HEK293T (cell line): Measurements from ENCODE around the gene NUBPL.

Source experiments
- CTCF ChIA-PET: fragments of 350-600 bp; formaldehyde crosslinking; extraction: SDS; loops from one replicate; lab custom pipeline; 2021; ENCODE audit warnings: antibody characterized with exemption, inconsistent platforms; lab: Yijun Ruan, JAX
- POLR2A ChIA-PET: fragments of 350-600 bp; formaldehyde crosslinking; extraction: SDS; loops from one replicate; lab custom pipeline; 2020; ENCODE audit warnings: antibody characterized with exemption, inconsistent platforms; lab: Yijun Ruan, JAX
- DNase-seq: peaks from one replicate; pipeline ENCODE4 v3.0.0; 2012; ENCODE audit warnings: mixed read lengths; ENCODE audit errors: extremely low spot score
- ARNT ChIP-seq: fragments of 450-650 bp; IDR thresholded peaks from 2 replicates; pipeline ENCODE4 v1.6.1; 2017; ENCODE audit warnings: mild to moderate bottlenecking
- BHLHE40 ChIP-seq: fragments of 450-650 bp; IDR thresholded peaks from 2 replicates; pipeline ENCODE4 v1.6.1; 2016; ENCODE audit warnings: mild to moderate bottlenecking, moderate library complexity, borderline replicate concordance
- CTBP1 ChIP-seq: fragments of 450-650 bp; IDR thresholded peaks from 2 replicates; pipeline ENCODE4 v1.6.1; 2016; ENCODE audit warnings: borderline replicate concordance
- ELF4 ChIP-seq: fragments of 450-650 bp; IDR thresholded peaks from 2 replicates; pipeline ENCODE4 v1.6.1; 2017; ENCODE audit warnings: antibody characterized with exemption
- FOXA1 ChIP-seq: fragments of 450-650 bp; IDR thresholded peaks from 2 replicates; pipeline ENCODE4 v1.6.1; 2016; ENCODE audit warnings: mild to moderate bottlenecking
- FOXK2 ChIP-seq: fragments of 450-650 bp; IDR thresholded peaks from 2 replicates; pipeline ENCODE4 v1.6.1; 2016; ENCODE audit warnings: mild to moderate bottlenecking
- FOXM1 ChIP-seq: fragments of 450-650 bp; IDR thresholded peaks from 2 replicates; pipeline ENCODE4 v1.6.1; 2017; ENCODE audit warnings: mild to moderate bottlenecking, borderline replicate concordance
- HDGF ChIP-seq: fragments of 450-650 bp; IDR thresholded peaks from 2 replicates; pipeline ENCODE4 v1.6.1; 2017; ENCODE audit warnings: antibody characterized with exemption, borderline replicate concordance
- L3MBTL2 ChIP-seq: fragments of 450-650 bp; conservative IDR thresholded peaks from 2 replicates; pipeline ENCODE4 v1.6.1; 2016; ENCODE audit warnings: mild to moderate bottlenecking
- LEF1 ChIP-seq: fragments of 450-650 bp; IDR thresholded peaks from 2 replicates; pipeline ENCODE4 v1.6.1; 2017; ENCODE audit warnings: mild to moderate bottlenecking, borderline replicate concordance
- NFRKB ChIP-seq: fragments of 450-650 bp; IDR thresholded peaks from 2 replicates; pipeline ENCODE4 v1.6.1; 2016; ENCODE audit warnings: mild to moderate bottlenecking, moderate library complexity
- SP1 ChIP-seq: fragments of 450-650 bp; IDR thresholded peaks from 2 replicates; pipeline ENCODE4 v1.6.1; 2017
- SUZ12 ChIP-seq: fragments of 450-650 bp; IDR thresholded peaks from 2 replicates; pipeline ENCODE4 v1.6.1; 2016; ENCODE audit warnings: mild to moderate bottlenecking
- TARDBP ChIP-seq: fragments of 450-650 bp; IDR thresholded peaks from 2 replicates; pipeline ENCODE4 v1.6.1; 2016
- ZNF384 ChIP-seq: fragments of 450-650 bp; IDR thresholded peaks from 2 replicates; pipeline ENCODE4 v1.6.1; 2016
- TF ChIP-seq, protein P1 (sequence below): fragments of 450-650 bp; IDR thresholded peaks from 2 replicates; pipeline ENCODE4 v1.6.1; 2016

Gene NUBPL

DNA sequence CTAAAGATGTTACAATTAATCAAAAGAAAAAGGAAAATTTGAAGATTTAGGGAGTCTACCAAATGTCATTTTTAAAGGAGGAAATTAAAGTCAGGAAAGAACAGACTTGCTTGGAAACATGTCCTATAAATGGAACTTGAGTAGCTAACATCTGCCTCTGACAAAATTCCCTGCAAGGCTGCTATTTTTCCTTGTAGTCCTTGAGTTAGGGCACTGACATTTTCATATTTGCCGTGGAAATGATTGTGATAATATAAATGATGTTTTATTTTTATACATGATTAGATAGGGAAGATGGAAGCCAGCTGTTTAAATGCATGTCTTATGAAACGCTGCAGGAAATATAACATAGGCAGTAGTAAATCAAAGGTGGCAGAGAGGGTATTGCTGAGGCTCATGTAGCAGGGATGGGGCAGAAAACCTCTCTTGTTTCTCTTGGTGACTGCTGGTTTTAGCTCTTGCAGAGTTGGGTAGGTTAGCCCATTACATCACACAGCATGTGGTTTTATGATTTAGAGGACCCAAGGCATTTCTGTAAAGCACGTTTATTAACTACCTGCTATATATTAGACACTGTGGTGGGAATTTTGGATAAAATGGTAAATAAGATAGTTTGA lies 21.7 kb downstream of the NUBPL start:
- DNase-seq = no peak
- CTCF ChIA-PET = no interaction called here
- TF ChIP-seq CTBP1 (no peak), FOXM1 (no peak), ELF4 (no peak), LEF1 (no peak), SUZ12 (no peak), BHLHE40 (no peak), FOXK2 (no peak), SP1 (no peak), ZNF384 (no peak), FOXA1 (no peak), TARDBP (no peak), HDGF (no peak), L3MBTL2 (no peak), ARNT (no peak)
- TF ChIP-seq, protein P1, sequence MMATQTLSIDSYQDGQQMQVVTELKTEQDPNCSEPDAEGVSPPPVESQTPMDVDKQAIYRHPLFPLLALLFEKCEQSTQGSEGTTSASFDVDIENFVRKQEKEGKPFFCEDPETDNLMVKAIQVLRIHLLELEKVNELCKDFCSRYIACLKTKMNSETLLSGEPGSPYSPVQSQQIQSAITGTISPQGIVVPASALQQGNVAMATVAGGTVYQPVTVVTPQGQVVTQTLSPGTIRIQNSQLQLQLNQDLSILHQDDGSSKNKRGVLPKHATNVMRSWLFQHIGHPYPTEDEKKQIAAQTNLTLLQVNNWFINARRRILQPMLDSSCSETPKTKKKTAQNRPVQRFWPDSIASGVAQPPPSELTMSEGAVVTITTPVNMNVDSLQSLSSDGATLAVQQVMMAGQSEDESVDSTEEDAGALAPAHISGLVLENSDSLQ = no peak
- POLR2A ChIA-PET = no interaction called here

DNA sequence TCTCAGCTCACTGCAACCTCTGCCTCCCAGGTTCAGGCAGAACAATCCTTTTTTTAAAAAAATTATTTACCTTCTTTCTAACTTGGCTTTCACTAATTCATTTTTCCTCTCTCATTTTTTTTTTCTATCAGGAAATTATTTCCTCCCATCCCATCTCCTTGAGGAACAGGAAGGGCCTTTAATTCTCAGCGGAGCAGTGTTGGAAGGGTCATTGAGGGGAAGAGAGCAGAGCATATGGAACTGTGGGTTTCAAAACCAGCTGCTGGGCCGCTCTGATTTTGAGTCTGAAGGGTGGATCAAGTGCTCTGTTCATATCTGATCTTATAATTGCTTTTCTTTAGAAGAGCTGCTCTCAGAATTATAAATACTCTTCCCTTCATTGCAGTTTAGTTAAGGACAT lies 29.0 kb downstream of the NUBPL start:
- no peak for DNase-seq
- ChIA-PET POLR2A (no interaction called here), CTCF (interaction anchor here (0.6 kb wide), 1 partner anchor 151 kb away, joined by 3 read pairs; no protein-coding TSS in a partner anchor)
- TF ChIP-seq CTBP1 = no peak

DNA sequence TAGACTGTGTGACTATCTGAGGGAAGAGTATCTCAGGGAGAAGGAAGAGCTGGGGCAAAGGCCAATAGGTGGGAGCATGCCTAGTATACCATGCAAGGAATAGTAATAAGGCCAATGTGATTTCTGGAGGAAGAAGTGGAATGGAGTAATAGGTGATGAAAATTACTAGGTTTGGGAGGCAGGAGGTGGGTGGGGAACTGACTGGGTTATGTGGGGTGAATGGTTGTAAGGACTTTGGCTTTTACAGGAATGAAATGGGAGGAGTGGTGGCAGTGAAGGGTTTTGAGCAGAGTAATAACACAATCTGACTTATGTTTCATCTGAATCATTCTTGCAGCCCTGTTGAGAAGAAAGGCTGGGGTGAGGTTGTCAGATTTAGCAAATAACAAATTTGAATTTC lies 30.9 kb downstream of the NUBPL start:
- CTCF ChIA-PET = no interaction called here
- TF ChIP-seq, protein P1 = no peak
- TF ChIP-seq CTBP1 (no peak), ZNF384 (no peak), ELF4 (no peak), BHLHE40 (no peak)
- POLR2A ChIA-PET = no interaction called here
- DNase-seq = no peak

DNA sequence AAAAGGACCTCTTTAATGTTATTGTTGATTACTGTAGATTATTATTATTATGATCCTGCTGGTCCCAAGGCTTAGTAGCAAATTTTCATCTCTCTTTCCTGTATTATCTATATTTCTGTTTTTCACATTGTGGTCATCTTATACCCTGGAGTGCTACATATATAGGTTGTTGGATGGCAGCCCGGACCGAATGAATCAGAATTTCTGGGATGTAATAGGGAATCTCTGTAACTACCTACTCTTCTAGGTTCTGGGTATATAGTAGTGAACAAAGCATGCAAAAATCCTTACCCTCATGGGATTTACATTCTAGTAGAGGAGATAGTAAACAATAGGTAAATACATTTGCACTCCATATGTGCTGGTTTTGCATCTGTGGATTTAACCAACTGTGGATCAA lies 31.4 kb downstream of the NUBPL start:
- POLR2A ChIA-PET = no interaction called here
- CTCF ChIA-PET = no interaction called here
- DNase-seq = no peak
- TF ChIP-seq SUZ12 = no peak
- no peak for TF ChIP-seq TARDBP
- no peak for TF ChIP-seq CTBP1
- no peak for TF ChIP-seq LEF1
- no peak for TF ChIP-seq FOXK2
- no peak for TF ChIP-seq FOXM1
- no peak for TF ChIP-seq SP1
- TF ChIP-seq, protein P1 = no peak
- TF ChIP-seq ARNT = no peak
- no peak for TF ChIP-seq FOXA1

DNA sequence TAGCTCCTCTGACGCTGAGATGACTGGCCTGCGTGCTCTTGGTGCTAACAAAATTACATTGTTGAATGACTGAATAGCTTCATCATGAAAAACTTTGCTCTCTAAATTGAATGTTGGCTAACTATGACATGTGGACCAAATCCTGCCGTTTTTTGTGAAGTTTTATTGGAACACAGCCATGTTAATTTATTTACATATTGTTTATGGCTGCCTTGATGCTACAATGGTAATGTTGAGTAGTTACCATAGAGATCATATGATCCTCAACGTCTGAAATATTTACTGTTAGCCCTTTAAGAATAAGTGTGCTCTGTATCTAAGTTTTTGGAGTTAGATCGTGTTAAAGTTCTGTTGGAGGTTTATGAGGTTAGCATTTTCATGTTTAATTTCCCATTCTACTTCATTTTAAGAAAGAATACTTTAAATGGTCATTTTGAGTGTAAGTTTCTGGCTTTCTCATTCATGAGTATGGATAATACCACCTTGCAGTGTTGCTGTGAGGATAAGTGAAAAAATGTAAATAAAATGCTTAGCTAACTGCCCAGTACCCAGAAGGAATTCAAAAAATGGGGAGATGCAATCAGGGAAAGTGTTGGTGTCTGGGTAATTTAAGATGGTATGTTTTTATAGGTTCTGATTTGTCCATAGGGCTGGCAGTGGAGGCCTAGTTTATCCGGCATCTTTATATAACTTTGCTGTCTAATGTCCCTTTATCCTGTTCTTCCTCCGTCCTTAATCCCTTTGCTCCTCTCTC lies 35.3 kb downstream of the NUBPL start:
- no peak for DNase-seq
- CTCF ChIA-PET = no interaction called here
- POLR2A ChIA-PET = no interaction called here
- TF ChIP-seq TARDBP (no peak), CTBP1 (no peak), NFRKB (no peak), FOXA1 (no peak), LEF1 (no peak), SP1 (no peak), FOXM1 (no peak), L3MBTL2 (no peak), ELF4 (no peak)
- TF ChIP-seq, protein P1 = no peak

DNA sequence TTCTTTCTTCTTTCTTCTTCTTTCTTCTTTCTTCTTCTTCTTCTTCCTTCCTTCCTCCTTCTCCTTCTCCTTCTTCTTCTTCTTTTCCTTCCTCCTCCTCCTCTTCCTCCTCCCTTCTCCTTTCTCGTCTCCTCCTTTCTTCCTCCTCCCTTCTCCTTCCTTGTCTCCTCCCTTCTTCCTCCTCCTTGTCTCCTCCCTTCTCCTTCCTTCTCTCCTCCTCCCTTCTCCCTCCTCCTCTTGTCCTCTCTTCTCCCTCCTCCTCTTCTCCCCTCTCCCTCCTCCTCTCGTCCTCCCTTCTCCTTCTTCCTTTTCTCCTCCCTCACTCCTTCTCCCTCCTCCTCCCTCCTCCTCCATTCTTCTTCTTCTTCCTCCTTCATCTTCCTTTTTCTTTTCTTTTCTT lies 44.5 kb downstream of the NUBPL start:
- no peak for DNase-seq
- TF ChIP-seq FOXM1 (no peak), FOXK2 (no peak), ZNF384 (no peak), ARNT (no peak)
- TF ChIP-seq, protein P1 = no peak
- ChIA-PET CTCF (no interaction called here), POLR2A (no interaction called here)
